H9 (cell line): Measurements from ENCODE around the gene ZFYVE28. TPM values are rescaled to one million over a fixed set of nuclear protein-coding genes. Genes with fewer than 3 reads are reported as not detected.

ENCODE experiments used
- DNase-seq: peaks from one replicate; pipeline ENCODE4 v3.0.0-alpha.2; 2017
- H2AFZ ChIP-seq: one replicate; pipeline ENCODE4 v1.6.1; 2013; ENCODE audit warnings: mild to moderate bottlenecking, low read length, control low read depth, moderate library complexity
- H2AK5ac ChIP-seq: 2 replicates; pipeline ENCODE4 v1.6.1; 2013; ENCODE audit warnings: low read length, control low read depth, mixed read lengths; ENCODE audit not compliant: insufficient read length
- H2BK120ac ChIP-seq: one replicate; pipeline ENCODE4 v1.6.1; 2013; ENCODE audit warnings: low read depth, mild to moderate bottlenecking, low read length, control low read depth, inconsistent platforms; ENCODE audit not compliant: poor library complexity, severe bottlenecking
- H2BK12ac ChIP-seq: 2 replicates; pipeline ENCODE4 v1.6.1; 2013; ENCODE audit warnings: low read length, control low read depth, mixed read lengths, low read depth; ENCODE audit not compliant: insufficient read length
- H2BK15ac ChIP-seq: 2 replicates; pipeline ENCODE4 v1.6.1; 2013; ENCODE audit warnings: low read depth, low read length, control low read depth
- H2BK20ac ChIP-seq: one replicate; pipeline ENCODE4 v1.6.1; 2013; ENCODE audit warnings: low read depth, mild to moderate bottlenecking, low read length, control low read depth, inconsistent platforms; ENCODE audit not compliant: poor library complexity, severe bottlenecking
- H2BK5ac ChIP-seq: 2 replicates; pipeline ENCODE4 v1.6.1; 2013; ENCODE audit warnings: low read length, control low read depth, mixed read lengths; ENCODE audit not compliant: insufficient read length
- H3K14ac ChIP-seq: 2 replicates; pipeline ENCODE4 v1.6.1; 2013; ENCODE audit warnings: low read length, control low read depth; ENCODE audit not compliant: insufficient read depth
- H3K18ac ChIP-seq: 2 replicates; pipeline ENCODE4 v1.6.1; 2013; ENCODE audit warnings: low read depth, mild to moderate bottlenecking, mixed read lengths, low read length, control low read depth; ENCODE audit not compliant: insufficient read length
- H3K23ac ChIP-seq: 2 replicates; pipeline ENCODE4 v1.6.1; 2013; ENCODE audit warnings: low read length, control low read depth, mixed read lengths, low read depth; ENCODE audit not compliant: insufficient read length
- H3K23me2 ChIP-seq: 2 replicates; pipeline ENCODE4 v1.6.1; 2013; ENCODE audit warnings: low read depth, mild to moderate bottlenecking, mixed read lengths, low read length, control low read depth; ENCODE audit not compliant: insufficient read length, poor library complexity, severe bottlenecking
- H3K27ac ChIP-seq: 2 replicates; pipeline ENCODE4 v1.5.1; 2013; ENCODE audit warnings: low read length, control low read depth, mixed read lengths, low read depth; ENCODE audit not compliant: insufficient read length
- H3K27me3 ChIP-seq: 2 replicates; pipeline ENCODE4 v1.6.1; 2013; ENCODE audit warnings: low read length, control low read depth, inconsistent platforms; ENCODE audit not compliant: insufficient read depth
- H3K4ac ChIP-seq: 2 replicates; pipeline ENCODE4 v1.6.1; 2013; ENCODE audit warnings: low read depth, mild to moderate bottlenecking, control low read depth, inconsistent platforms, low read length, moderate library complexity
- H3K4me1 ChIP-seq: 2 replicates; pipeline ENCODE4 v1.6.1; 2013; ENCODE audit warnings: low read length, control low read depth, inconsistent platforms; ENCODE audit not compliant: insufficient read depth
- H3K4me2 ChIP-seq: 2 replicates; pipeline ENCODE4 v1.6.1; 2013; ENCODE audit warnings: low read length, control low read depth, mixed read lengths; ENCODE audit not compliant: insufficient read length, insufficient read depth
- H3K56ac ChIP-seq: 2 replicates; pipeline ENCODE4 v1.6.1; 2013; ENCODE audit warnings: low read depth, mild to moderate bottlenecking, mixed read lengths, low read length, control low read depth; ENCODE audit not compliant: insufficient read length
- H3K79me1 ChIP-seq: 2 replicates; pipeline ENCODE4 v1.6.1; 2013; ENCODE audit warnings: low read depth, mild to moderate bottlenecking, moderate library complexity, low read length, control low read depth, inconsistent platforms; ENCODE audit not compliant: insufficient read depth, poor library complexity, severe bottlenecking
- H3K79me2 ChIP-seq: 2 replicates; pipeline ENCODE4 v1.6.1; 2013; ENCODE audit warnings: low read length, control low read depth, inconsistent platforms; ENCODE audit not compliant: insufficient read depth
- H3K9ac ChIP-seq: 2 replicates; pipeline ENCODE4 v1.6.1; 2013; ENCODE audit warnings: low read length, control low read depth, mixed read lengths; ENCODE audit not compliant: insufficient read length; ENCODE audit errors: extremely low read depth
- H3K9me3 ChIP-seq: one replicate; pipeline ENCODE4 v1.6.1; 2013; ENCODE audit warnings: low read depth, low read length, inconsistent platforms; ENCODE audit not compliant: control insufficient read depth
- H3T11ph ChIP-seq: one replicate; pipeline ENCODE4 v1.6.1; 2013; ENCODE audit warnings: mild to moderate bottlenecking, low read length, control low read depth, inconsistent platforms
- H4K20me1 ChIP-seq: one replicate; pipeline ENCODE4 v1.6.1; 2013; ENCODE audit not compliant: control insufficient read depth, insufficient read length, insufficient read depth
- H4K5ac ChIP-seq: 2 replicates; pipeline ENCODE4 v1.6.1; 2013; ENCODE audit warnings: low read depth, mild to moderate bottlenecking, mixed read lengths, low read length, control low read depth; ENCODE audit not compliant: insufficient read length
- H4K8ac ChIP-seq: replicated peaks from 2 replicates; pipeline ENCODE4 v1.6.1; 2013; ENCODE audit warnings: low read length, control low read depth, mixed read lengths, low read depth; ENCODE audit not compliant: insufficient read length
- H4K91ac ChIP-seq: 2 replicates; pipeline ENCODE4 v1.6.1; 2013; ENCODE audit warnings: low read depth, mild to moderate bottlenecking, moderate library complexity, mixed read lengths, low read length, control low read depth; ENCODE audit not compliant: insufficient read length
- H3K27ac Mint-ChIP-seq, 3 experiments: 2 replicates in 2 of 3; 3 replicates in 1 of 3; pipeline ENCODE4 v1.8.0; 2020 to 2021; ENCODE audit warnings: mixed read lengths in 3 of 3, mild to moderate bottlenecking in 1 of 3, moderate library complexity in 1 of 3
- H3K27me3 Mint-ChIP-seq: 2 replicates; pipeline ENCODE4 v1.8.0; 2021; ENCODE audit warnings: low read depth, mild to moderate bottlenecking, moderate library complexity, mixed read lengths
- H3K36me3 Mint-ChIP-seq, 3 experiments: 2 replicates in 2 of 3; 3 replicates in 1 of 3; pipeline ENCODE4 v1.8.0; 2020 to 2021; ENCODE audit warnings: low read depth in 3 of 3, mixed read lengths in 3 of 3; ENCODE audit not compliant: insufficient read depth in 1 of 3
- H3K4me1 Mint-ChIP-seq, 2 experiments: 2 replicates each; pipeline ENCODE4 v1.8.0; 2020; ENCODE audit warnings: mixed read lengths in 2 of 2
- H3K4me3 Mint-ChIP-seq, 2 experiments: 2 replicates in 1 of 2; 3 replicates in 1 of 2; pipeline ENCODE4 v1.8.0; 2020 to 2021; ENCODE audit warnings: mild to moderate bottlenecking in 2 of 2, mixed read lengths in 2 of 2, moderate library complexity in 1 of 2
- H3K9me3 Mint-ChIP-seq, 2 experiments: 2 replicates in 1 of 2; 3 replicates in 1 of 2; pipeline ENCODE4 v1.8.0; 2020; ENCODE audit warnings: mild to moderate bottlenecking in 2 of 2, mixed read lengths in 2 of 2, moderate library complexity in 1 of 2
- CTCF ChIP-seq: fragments of 200-600 bp; sonication (generic); conservative IDR thresholded peaks from 3 replicates; pipeline ENCODE4 v1.8.0; 2021; ENCODE audit warnings: antibody characterized with exemption, mild to moderate bottlenecking
- WGBS: extraction: QIAGEN DNeasy Blood & Tissue Kit; methylation state at CpG from one replicate; pipeline ENCODE4 v1.1.7; 2013; ENCODE audit warnings: missing lambda C conversion rate, low lambda C conversion rate, mixed read lengths; ENCODE audit not compliant: insufficient read length; ENCODE audit errors: extremely low coverage; 5-methylcytosine and 5-hydroxymethylcytosine counted together
- total RNA-seq: library from RNA; stranded (reverse); gene quantifications from 2 replicates; pipeline ENCODE4 v1.2.1, GENCODE V29; 2021

Gene ZFYVE28
- total RNA-seq, 1 experiment from 2014 or later = 0.98 TPM

- peaks cover 17 to 18% of the 10 kb centered on the region in 2 experiments for H3K4me1 Mint-ChIP-seq
- no peak overlapping the region for H2BK120ac ChIP-seq
- no peaks in the 10 kb centered on the region for H3K27me3 ChIP-seq
- no peaks in the 10 kb centered on the region for H3K23me2 ChIP-seq
- no peak overlapping the region for H3K23ac ChIP-seq
- no peaks in the 10 kb centered on the region for H3K79me2 ChIP-seq
- H3K27ac ChIP-seq = no peak overlapping the region
- no peak overlapping the region for H2AFZ ChIP-seq
- no peak overlapping the region for H4K91ac ChIP-seq
- no peak overlapping the region for H3K4ac ChIP-seq
- H3K36me3 Mint-ChIP-seq = no peaks in the 10 kb centered on the region
- no peak overlapping the region for H2BK5ac ChIP-seq
- H4K20me1 ChIP-seq = no peaks in the 10 kb centered on the region
- no peak overlapping the region for H2BK12ac ChIP-seq
- H3T11ph ChIP-seq = no peak overlapping the region
- H3K56ac ChIP-seq = no peak overlapping the region
- no peak overlapping the region for H2BK20ac ChIP-seq
- no peak overlapping the region for H4K8ac ChIP-seq
- no peaks in the 10 kb centered on the region for H3K4me1 ChIP-seq
- H4K5ac ChIP-seq = no peak overlapping the region
- no peak overlapping the region for H3K18ac ChIP-seq
- H3K27ac Mint-ChIP-seq = no peak overlapping the region; a peak in 1 of 7 replicates
- H2AK5ac ChIP-seq = no peak overlapping the region
- no peaks in the 10 kb centered on the region; the same call in none of the 2 replicates for H3K27me3 Mint-ChIP-seq
- DNase-seq = no peak
- H3K9me3 ChIP-seq = no peaks in the 10 kb centered on the region
- H3K79me1 ChIP-seq = no peaks in the 10 kb centered on the region
- WGBS = no CpG with 5 or more reads among the region's 10 CpGs
- H2BK15ac ChIP-seq = no peak overlapping the region
- no peak for TF ChIP-seq CTCF
- no peak overlapping the region for H3K14ac ChIP-seq
- H3K4me2 ChIP-seq = no peak overlapping the region
- peaks cover 3 to 5% of the 10 kb centered on the region in 2 experiments; a peak in 2 of 5 replicates for H3K9me3 Mint-ChIP-seq
- no peak overlapping the region for H3K9ac ChIP-seq
- no peak overlapping the region for H3K4me3 Mint-ChIP-seq
Observed at GRCh38 chr4:2322227-2322626, 96.2 kb downstream of the ZFYVE28 start.
